ENCODE data around the gene GLCCI1. TPM values are rescaled to one million over a fixed set of nuclear protein-coding genes. Genes with fewer than 3 reads are reported as not detected.

GLCCI1 gene
- total and polyA plus RNA-seq, 2 donors (not counting 3 experiments of a cell fraction or from before 2014, with no cell fraction given), result 2.3 to 5.6 TPM

GRCh38 chr7:7932553-7932952, 36.0 kb upstream of the GLCCI1 start:
- no peaks in the 10 kb centered on the region for H3K9me3 ChIP-seq (replicated peaks; ENCODE audit: control insufficient read depth, insufficient read depth, low read length)
- intact Hi-C loops (cut with micrococcal nuclease), result no loop called here
- H2AFZ ChIP-seq (ENCODE audit: low read depth, low read length), result no peak overlapping the region
- TF ChIP-seq JUN (IDR thresholded peaks at IDR 0.05; ENCODE audit: borderline replicate concordance, insufficient read depth, insufficient read length, low read depth), result no peak
- no peak for TF ChIP-seq FOS (IDR thresholded peaks at IDR 0.05; ENCODE audit: borderline replicate concordance, insufficient read depth, low read length)
- no peak for TF ChIP-seq CTCF (IDR thresholded peaks at IDR 0.05; ENCODE audit: extremely low read depth in 1 of 2, insufficient read depth in 1 of 2, low read depth in 1 of 2, low read length in 2 of 2)
- no peak for TF ChIP-seq EZH2 (IDR thresholded peaks at IDR 0.05; ENCODE audit: borderline replicate concordance, low read depth, low read length, severe bottlenecking)
- no peak for TF ChIP-seq GATA2 (IDR thresholded peaks at IDR 0.05; ENCODE audit: insufficient read depth, insufficient read length, low read depth, low read length)
- TF ChIP-seq POLR2A (IDR thresholded peaks at IDR 0.05; ENCODE audit: low read depth, low read length), result no peak
- TF ChIP-seq MAX (IDR thresholded peaks at IDR 0.05; ENCODE audit: insufficient read depth, insufficient read length), result no peak
- TF ChIP-seq POLR2AphosphoS5 (IDR thresholded peaks at IDR 0.05; ENCODE audit: insufficient read depth, low read depth, low read length), result no peak
- TF ChIP-seq MYC (IDR thresholded peaks at IDR 0.05; ENCODE audit: low read depth, low read length), result no peak
- no peaks in the 10 kb centered on the region for H3K4me1 ChIP-seq (ENCODE audit: control insufficient read depth, extremely low read depth, insufficient read depth, low read length)
- no peaks in the 10 kb centered on the region for H3K9me1 ChIP-seq (replicated peaks; ENCODE audit: control insufficient read depth, extremely low read depth, insufficient read depth, low read length)
- POLR2A ChIA-PET, result no interaction called here
- H3K79me2 ChIP-seq (ENCODE audit: control insufficient read depth, insufficient read depth, low read length), result no peaks in the 10 kb centered on the region
- H3K4me3 ChIP-seq (replicated peaks in 1 of 3; ENCODE audit: insufficient read depth in 1 of 3, low read depth in 1 of 3, low read length in 3 of 3), result no peak overlapping the region
- DNase-seq (ENCODE audit: low read depth, low spot score) (no peak), FAIRE-seq (no peak)
- no peak overlapping the region for H3K4me2 ChIP-seq (ENCODE audit: insufficient read depth, low read length)
- H3K27me3 ChIP-seq (ENCODE audit: control insufficient read depth in 2 of 2, insufficient read depth in 2 of 2, low read length in 2 of 2), result no peaks in the 10 kb centered on the region
- CTCF ChIA-PET, result no interaction called here
- no peaks in the 10 kb centered on the region for H3K36me3 ChIP-seq (ENCODE audit: control insufficient read depth in 2 of 2, extremely low read depth in 1 of 2, insufficient read depth in 2 of 2, low read length in 2 of 2)
- no peaks in the 10 kb centered on the region for H4K20me1 ChIP-seq (replicated peaks; ENCODE audit: control insufficient read depth, extremely low read depth, insufficient read depth, low read length)
- dilution Hi-C loops (cut with MboI; ENCODE audit: extremely low pct_ligation_motif_present, low sequenced_read_pairs), result no loop called here
- H3K9ac ChIP-seq (replicated peaks; ENCODE audit: extremely low read depth, insufficient read depth, low read length), result no peak overlapping the region
- no TSS peak for BruUV-seq (replicated peaks)
- no peak overlapping the region for H3K27ac ChIP-seq (ENCODE audit: insufficient read depth, low read depth, low read length)
